Measurements from ENCODE around the gene ASRGL1. TPM values are rescaled to one million over a fixed set of nuclear protein-coding genes. Genes with fewer than 3 reads are reported as not detected.

The ASRGL1 gene
- total RNA-seq: 10 to 100 TPM; 10.1 to 16.3 (median 13.5) TPM

DNA sequence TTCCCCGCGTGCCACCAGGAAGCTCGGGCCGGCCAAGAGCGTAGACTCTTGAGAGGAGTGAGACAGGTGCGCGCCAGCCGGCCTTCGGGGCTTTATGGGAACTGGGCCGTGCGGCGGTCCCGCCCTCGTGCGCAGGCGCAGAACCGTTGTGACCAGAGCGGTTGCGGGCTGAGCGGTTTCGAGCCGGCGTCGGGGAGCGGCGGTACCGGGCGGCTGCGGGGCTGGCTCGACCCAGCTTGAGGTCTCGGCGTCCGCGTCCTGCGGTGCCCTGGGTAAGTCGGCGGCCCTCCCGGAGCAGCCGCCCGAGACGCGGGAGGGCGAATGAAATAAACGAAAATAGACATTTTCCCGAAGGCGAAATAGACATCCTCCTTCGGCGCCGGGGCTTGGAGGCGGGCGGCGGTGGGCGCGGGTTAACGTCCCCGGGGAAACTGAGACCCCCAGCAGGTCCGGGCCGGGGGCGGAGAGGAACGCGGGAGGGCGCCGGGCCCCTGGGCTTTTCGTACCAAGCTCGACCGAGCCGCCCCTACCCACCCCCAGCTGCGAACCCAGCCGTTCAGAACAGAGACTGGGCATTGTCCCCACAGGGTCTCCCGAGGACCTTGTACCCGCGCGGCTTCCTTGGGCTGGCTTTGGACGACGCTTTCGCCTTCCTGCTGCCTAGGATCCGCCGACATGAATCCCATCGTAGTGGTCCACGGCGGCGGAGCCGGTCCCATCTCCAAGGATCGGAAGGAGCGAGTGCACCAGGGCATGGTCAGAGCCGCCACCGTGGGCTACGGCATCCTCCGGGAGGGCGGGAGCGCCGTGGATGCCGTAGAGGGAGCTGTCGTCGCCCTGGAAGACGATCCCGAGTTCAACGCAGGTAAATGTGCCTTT is at the start of gene ASRGL1:
ASRGL1 (plus strand) TSS at position 146 of the 879 bp plus-strand sequence; CDS start at position 676, 530 bp downstream.
- Histone ChIP-seq H3K9me3 (no peaks in the 10 kb centered on the region), H3K27me3 (peaks cover 15% of the 10 kb centered on the region), H3K36me3 (no peaks in the 10 kb centered on the region), H3K4me3 (peak within 1 kb of the TSS; percentile 46 to 78), H3K4me1 (peaks cover 0 to 16% (median 3%) of the 10 kb centered on the region in 3 donors), H3K27ac (peak within 1 kb of the TSS in 3 of 4 donors; percentile 50 to 67 (median 58))
- WGBS, 2 donors (ENCODE audit: low coverage in 1 of 2): 1% methylated on average over 8 of the region's 98 CpGs; no CpG with 5 or more reads in 1 of the 2 donors
- TF ChIP-seq POLR2AphosphoS5 (IDR thresholded peaks at IDR 0.05) (no peak), POLR2A (IDR thresholded peaks at IDR 0.05) (no peak)
- TF ChIP-seq, protein P1, sequence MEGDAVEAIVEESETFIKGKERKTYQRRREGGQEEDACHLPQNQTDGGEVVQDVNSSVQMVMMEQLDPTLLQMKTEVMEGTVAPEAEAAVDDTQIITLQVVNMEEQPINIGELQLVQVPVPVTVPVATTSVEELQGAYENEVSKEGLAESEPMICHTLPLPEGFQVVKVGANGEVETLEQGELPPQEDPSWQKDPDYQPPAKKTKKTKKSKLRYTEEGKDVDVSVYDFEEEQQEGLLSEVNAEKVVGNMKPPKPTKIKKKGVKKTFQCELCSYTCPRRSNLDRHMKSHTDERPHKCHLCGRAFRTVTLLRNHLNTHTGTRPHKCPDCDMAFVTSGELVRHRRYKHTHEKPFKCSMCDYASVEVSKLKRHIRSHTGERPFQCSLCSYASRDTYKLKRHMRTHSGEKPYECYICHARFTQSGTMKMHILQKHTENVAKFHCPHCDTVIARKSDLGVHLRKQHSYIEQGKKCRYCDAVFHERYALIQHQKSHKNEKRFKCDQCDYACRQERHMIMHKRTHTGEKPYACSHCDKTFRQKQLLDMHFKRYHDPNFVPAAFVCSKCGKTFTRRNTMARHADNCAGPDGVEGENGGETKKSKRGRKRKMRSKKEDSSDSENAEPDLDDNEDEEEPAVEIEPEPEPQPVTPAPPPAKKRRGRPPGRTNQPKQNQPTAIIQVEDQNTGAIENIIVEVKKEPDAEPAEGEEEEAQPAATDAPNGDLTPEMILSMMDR (IDR thresholded peaks at IDR 0.05): peak in 1 of 4 experiments; percentile 22
- ATAC-seq: peak; percentile 93

DNA sequence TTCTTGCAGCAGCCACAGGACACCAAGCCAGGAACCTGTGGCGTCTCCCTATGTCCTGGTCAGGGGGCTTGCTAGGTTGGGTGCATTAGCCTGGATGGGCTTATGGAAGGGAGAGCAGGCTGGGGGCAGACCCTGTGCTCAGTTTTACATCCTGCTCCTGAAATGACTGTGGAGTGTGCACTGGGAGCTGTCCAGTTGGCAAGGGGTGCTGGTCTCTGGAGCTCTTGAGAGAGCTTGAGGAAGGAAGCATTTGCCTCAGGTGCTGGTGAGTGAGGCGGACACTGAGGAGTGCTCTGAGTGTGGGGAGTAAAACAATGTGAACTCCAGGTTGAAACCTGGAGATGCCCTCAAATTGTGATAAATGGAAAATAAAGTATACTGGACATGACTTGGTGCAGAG is 41.7 kb upstream of the ASRGL1 start:
- no peak for ATAC-seq

DNA sequence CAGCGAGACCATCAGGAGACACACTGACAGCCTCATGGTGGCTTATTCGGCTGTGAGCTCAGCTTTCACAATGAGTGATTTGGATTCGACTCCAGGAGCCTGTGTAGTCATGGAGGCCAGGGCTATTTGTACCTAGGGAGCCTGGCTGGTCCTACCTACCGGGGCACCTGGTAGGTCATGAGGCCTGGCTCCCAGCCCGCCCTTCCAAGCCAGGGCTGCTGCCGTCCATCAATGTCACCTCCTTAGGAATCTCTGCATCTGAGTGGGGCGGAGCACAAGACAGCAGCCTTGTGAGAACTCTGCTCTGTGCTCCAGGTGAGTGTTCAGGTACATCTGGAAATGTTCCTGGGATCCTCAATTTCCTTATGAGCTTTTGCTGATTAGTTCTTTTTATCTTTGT is 38.3 kb upstream of the ASRGL1 start, which contains the start of gene SCGB1D4:
SCGB1D4 (minus strand) TSS at position 101 of the 400 bp plus-strand sequence; CDS start at position 36, 65 bp downstream.
- Histone ChIP-seq H3K9me3 (no peaks in the 10 kb centered on the region), H3K4me3 (no peak within 1 kb of the TSS), H3K4me1 (no peaks in the 10 kb centered on the region), H3K36me3 (no peaks in the 10 kb centered on the region), H3K27ac (no peak within 1 kb of the TSS), H3K27me3 (peaks cover 40% of the 10 kb centered on the region)
- no peak for TF ChIP-seq POLR2AphosphoS5 (IDR thresholded peaks at IDR 0.05)
- TF ChIP-seq EP300 (IDR thresholded peaks at IDR 0.05): no peak
- TF ChIP-seq, protein P1 (IDR thresholded peaks at IDR 0.05): no peak
- TF ChIP-seq POLR2A (IDR thresholded peaks at IDR 0.05): no peak
- no peak for ATAC-seq
- 63 to 70% methylated on average over 2 to 6 of the region's 7 CpGs for WGBS, 2 donors (ENCODE audit: low coverage in 1 of 2)

More for the DNA sequence above, 41.7 kb upstream of the ASRGL1 start:
- WGBS, 2 donors (ENCODE audit: low coverage in 1 of 2): 0 to 33% methylated on average over 1 of the region's 2 CpGs
- no peak overlapping the region for H3K27ac ChIP-seq
- no peak overlapping the region for H3K4me3 ChIP-seq
- H3K36me3 ChIP-seq: no peaks in the 10 kb centered on the region
- H3K9me3 ChIP-seq: no peaks in the 10 kb centered on the region
- peaks cover 42% of the 10 kb centered on the region for H3K27me3 ChIP-seq
- no peaks in the 10 kb centered on the region for H3K4me1 ChIP-seq
- TF ChIP-seq EP300 (IDR thresholded peaks at IDR 0.05): no peak
- TF ChIP-seq, protein P1 (IDR thresholded peaks at IDR 0.05): no peak

DNA sequence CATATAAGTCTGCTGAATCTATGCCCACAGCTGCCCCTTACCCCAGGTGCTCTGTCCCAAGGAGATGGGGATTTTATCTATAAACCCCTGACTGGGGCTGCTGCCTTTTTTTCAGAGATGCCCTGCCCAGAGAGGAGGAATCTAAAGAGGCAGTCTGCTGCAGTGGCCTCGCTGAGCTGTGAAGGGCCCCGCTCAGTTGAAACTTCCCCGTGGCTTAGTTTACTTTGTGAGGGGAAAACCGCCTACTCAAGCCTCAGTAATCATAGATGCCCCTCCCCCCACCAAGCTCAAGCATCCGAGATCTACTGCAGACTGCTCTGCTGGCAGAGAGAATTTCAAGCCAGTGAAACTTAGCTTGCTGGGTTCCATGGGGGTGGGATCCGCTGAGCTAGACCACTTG is 31.0 kb upstream of the ASRGL1 start:
- Histone ChIP-seq H3K27ac (no peak overlapping the region), H3K36me3 (no peaks in the 10 kb centered on the region), H3K9me3 (peaks cover 0 to 20% (median 0%) of the 10 kb centered on the region in 3 donors), H3K4me1 (peaks cover 0 to 5% (median 0%) of the 10 kb centered on the region in 3 donors), H3K27me3 (peaks cover 27% of the 10 kb centered on the region), H3K4me3 (no peak overlapping the region)
- no CpG with 5 or more reads among the region's 6 CpGs for WGBS, 2 donors (ENCODE audit: low coverage in 1 of 2)
- no peak for ATAC-seq
- TF ChIP-seq POLR2A (IDR thresholded peaks at IDR 0.05) (no peak), POLR2AphosphoS5 (IDR thresholded peaks at IDR 0.05) (no peak), EP300 (IDR thresholded peaks at IDR 0.05) (no peak)
- TF ChIP-seq, protein P1 (IDR thresholded peaks at IDR 0.05): no peak

DNA sequence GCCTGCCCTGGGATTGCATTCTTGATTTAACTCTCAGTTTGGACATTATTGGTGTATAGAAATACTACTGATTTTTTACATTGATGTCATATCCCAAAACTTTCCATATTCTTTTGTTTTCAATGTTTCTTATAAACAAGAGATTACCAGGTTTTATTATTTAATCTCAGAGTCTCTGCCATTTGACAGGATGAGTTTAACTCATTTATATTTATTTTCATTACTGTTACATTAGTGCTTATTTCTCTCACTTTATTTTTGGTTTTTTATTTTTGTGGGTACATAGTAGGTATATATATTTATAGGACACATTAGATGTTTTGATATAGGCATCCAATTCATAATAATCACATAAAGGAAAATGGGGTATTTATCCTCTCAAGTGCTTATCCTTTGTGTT is 29.3 kb upstream of the ASRGL1 start:
- peaks cover 0 to 6% (median 0%) of the 10 kb centered on the region in 3 donors for H3K4me1 ChIP-seq
- no peak for ATAC-seq
- H3K27ac ChIP-seq: no peak overlapping the region
- peaks cover 0 to 20% (median 0%) of the 10 kb centered on the region in 3 donors for H3K9me3 ChIP-seq
- TF ChIP-seq, protein P1 (IDR thresholded peaks at IDR 0.05): no peak
- TF ChIP-seq POLR2A (IDR thresholded peaks at IDR 0.05) (no peak), EP300 (IDR thresholded peaks at IDR 0.05) (no peak), POLR2AphosphoS5 (IDR thresholded peaks at IDR 0.05) (no peak)
- H3K36me3 ChIP-seq: no peaks in the 10 kb centered on the region
- peaks cover 39% of the 10 kb centered on the region for H3K27me3 ChIP-seq
- no peak overlapping the region for H3K4me3 ChIP-seq

Measured in gastroesophageal sphincter (tissue), 4 donors.